RKO (cell line): Measurements from ENCODE around the gene APOD.
A peak's percentile ranks its signal among the peaks of the same experiment; 100 is the strongest.

Experiments
- DNase-seq: peaks from one replicate; pipeline ENCODE4 v3.0.0-alpha.2; 2016; ENCODE audit warnings: low spot score

APOD gene

DNA sequence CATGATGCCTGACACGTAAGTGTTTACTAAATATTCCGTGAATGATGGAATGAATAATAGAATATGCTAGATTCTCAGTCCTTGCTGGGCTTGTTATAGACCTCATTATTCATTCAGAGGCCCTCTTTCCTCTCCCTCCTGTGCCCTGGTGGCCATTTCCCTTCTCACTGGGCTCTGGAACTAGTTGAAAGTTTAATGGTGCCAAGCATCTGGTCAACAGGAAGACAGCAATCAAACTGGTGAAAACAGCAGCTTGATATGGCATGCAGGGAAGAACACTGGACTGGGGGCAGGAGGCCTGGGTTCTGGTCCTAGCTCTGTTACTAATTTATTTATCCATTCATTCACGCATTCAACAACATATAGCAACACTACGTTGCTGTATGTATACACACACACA lies 3.7 kb upstream of the APOD start:
- DNase-seq = no peak

DNA sequence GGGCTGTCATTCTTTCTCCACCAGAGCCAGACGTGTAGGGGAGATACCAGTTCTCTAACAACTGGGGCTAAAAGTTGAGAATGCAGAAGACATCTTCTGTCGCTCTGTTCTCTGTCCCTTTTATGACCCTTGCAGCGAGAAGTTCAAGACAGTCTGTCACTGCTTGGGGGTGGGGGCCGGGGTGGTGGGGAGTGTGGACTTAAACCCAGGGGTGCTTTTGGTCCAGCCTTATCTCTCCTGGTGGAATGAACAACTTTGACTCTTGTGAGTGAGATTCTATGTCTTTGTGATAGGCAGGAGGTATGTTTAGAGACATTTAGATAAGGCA lies 767 bp upstream of the APOD start:
- no peak for DNase-seq

DNA sequence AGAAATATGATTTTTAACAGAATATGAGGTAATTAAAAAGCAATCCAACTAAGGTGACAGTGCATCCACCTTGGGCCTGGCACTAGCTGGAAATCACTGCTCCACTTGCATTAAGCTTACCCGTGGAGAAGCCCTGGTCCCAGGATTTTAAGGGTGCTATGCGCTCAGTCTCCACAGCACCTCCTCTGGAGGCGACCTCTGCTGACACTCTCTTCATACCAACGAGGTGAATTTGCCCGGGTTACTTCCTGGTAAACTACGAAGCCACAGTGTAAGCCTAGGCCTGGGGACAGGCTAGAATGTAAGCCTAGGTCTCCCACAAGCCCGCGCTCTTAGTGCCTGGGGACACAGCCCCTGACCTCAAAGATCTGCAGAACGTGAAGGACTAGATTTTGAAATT lies 793 bp downstream of the APOD start:
- DNase-seq = peak; percentile 7

DNA sequence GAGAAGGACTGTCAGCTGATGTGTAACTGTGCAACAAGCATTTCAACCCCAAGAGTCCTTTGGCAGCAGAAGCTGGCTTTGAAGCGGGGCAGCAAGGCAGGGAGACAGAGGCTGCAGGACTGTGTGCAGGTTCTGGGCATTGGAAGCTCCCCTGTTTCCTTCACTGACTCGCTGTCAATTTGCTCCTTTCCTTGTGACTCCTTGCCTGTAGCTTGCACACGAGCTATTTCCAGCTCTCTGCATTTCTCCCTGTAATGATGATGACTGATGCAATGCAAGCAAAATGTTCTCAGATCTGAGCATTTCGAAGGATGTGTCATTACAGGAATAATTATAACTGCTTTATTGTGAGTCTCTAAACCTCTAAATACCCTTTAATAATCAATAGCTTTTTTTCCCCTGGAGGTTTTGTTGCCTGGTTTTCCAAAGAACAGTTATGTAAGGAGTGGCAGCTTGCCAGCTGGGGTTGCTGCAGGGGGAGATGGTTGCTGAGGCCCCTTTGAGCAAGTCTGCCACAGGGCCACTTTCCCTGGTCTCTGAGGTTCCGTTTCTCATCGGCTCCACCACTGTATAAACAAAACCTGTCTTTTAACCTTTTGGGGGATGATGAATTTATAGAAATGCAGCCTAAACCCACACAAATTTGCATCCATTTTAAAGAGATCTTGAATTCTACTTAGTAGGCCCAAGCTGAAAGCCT lies 2.8 kb downstream of the APOD start:
- DNase-seq = peak; percentile 35

DNA sequence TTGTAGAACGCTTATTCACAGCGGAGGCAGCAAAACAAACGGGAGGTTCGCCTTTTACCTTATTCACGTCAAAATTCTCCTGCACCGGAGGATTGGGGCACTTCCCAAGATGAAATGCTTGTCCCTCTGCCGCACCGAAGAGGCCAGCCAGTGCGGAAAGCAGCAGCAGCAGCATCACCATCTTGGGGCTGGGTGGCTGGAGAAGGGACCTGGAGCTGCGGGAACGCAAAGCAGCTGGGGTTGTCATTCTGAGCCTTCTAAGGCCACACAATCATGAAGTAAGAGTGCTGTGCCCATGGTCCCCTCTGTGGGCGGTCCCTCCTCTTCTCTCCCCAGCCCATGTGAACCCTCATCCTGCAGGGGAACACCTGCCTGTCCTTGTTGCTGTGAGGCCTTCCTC lies 4.5 kb downstream of the APOD start:
- no peak for DNase-seq

DNA sequence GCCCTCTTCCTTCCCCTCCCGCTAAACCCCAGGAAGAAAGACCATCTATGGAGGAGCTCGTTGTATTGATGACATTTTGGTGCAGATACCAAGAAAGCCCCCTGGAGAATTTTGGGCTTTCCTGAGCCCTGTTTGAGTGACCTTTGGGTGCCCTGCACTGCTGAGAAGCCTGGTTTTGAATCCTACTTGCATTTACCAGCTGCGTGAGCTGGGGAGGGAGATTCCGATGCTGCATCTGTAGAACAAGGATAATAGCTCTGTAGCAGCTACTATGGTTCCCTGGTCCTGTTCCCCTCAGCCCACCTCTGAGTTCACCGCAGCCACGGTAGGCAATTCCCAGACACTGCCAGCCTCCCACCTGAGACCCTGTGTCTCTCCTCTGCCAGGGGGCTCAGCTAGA lies 5.2 kb downstream of the APOD start:
- DNase-seq = no peak

DNA sequence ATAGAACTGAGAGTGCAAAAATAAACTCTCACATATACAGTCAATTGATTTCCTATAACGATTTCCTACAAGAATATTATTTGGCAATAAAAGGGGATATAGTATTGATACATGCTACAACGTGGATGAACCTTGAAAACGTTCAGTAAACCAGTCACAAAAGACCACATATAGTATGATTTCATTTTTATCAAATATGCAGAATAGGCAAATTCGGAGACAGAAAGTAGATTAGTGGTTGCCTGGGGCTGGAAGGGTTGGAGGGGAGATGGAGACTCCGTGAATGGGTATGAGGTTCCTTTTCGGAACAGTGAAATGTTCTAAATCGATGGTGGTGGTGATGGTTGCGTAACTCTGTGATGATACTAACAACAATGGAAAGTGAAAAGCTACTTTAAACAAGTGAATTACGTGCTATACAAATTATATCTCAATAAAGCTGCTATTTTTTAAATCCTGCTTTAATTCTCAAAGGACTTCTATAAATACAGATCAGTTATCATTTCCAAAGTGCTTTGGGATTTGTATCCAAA lies 6.0 kb downstream of the APOD start:
- no peak for DNase-seq

DNA sequence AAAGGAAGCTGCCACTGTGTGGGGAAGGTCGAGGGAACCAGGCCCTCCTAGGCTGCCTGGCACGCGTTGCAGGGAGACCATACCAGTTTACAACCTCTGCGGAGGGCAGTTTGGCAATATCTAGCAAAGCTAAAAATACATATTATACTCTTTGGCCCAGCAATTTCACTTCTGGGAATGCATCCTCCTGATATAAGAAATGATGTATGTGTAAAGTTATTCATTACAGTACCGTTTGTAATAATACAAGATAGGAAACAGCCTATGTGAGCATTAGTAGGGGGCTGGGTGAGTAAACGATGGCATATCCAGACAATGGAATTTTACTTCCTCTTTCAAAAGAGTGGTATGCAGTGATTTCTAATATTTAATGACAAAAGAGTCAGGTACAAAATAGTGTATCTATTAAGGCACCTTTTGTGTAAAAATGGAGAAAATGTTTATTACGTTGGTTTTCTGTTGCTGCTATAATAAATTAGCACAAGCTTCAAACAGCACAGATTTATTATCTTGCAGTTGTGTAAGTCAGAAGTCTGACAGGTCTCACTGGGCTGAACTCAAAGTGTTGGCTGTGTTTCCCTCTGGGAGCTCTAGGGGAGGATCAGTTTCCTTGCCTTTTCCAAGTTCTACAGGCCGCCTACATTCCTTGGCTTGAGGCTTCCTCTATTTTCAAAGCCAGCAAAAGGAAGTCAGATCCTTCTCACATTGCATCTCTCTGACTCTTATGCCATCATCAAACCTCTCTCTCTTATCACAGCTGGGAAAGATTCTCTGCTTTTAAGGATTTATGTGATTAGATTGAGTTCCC lies 9.0 kb downstream of the APOD start:
- DNase-seq = no peak

DNA sequence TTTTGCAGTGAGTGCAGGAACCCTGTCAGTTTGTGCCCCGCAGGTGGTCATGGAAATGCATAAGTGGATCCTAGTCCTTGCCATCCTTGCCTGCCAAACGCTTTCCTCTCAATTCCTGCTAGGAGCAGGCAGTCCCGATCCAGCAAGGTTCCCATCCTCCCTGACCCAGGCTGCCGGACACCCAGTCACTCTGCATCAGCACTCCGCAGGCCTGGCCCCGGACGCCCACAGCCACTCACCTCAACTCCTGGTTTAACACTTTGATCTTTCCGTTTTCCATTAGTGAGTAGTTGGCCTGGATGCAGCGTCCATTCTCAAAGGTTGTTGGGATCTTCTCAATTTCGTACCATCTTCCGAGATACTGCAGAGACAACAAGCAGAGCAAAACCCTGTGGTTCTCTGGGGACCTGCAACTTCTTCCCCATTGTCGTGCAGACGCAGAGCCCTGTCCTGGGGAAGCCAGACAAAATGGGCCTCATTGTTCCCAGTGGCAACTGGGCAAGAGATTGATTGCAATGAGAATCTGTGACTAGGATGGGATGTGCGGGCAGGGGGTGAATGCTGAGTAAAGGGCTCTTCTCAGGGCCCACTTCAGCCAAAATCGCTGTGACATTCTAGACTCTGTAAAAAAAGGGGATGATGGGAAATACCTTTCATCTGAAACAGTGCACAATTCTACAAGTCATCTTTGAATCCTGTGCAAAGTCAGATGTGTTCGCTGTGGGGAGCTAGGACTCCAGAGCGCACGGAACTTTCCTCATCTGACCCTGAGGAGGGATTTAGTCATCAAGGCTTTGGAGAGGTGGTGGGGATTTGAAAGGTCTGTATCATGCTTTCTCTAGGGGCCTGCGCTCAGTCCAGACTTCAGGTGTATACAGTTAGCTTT lies 9.9 kb downstream of the APOD start:
- DNase-seq = no peak

DNA sequence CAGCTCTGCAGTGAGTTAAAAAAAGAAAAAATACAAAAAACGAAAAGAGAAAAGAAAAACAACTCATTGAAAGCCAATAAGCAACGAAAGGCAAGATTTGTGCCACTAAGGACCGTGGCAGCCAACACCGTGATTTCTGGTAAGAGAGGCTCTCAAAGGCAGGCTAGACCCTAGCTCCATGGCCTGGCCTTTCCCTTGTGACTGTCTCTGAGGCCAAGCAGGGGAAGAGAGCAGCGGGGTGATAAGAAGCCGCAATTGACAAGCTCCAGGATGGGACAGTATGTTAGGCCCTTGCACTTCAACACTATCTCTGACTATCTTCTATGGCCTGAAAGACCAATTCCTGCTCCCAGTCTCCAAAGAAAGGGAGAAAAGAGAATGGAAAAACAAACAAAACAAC lies 12.4 kb downstream of the APOD start:
- no peak for DNase-seq

DNA sequence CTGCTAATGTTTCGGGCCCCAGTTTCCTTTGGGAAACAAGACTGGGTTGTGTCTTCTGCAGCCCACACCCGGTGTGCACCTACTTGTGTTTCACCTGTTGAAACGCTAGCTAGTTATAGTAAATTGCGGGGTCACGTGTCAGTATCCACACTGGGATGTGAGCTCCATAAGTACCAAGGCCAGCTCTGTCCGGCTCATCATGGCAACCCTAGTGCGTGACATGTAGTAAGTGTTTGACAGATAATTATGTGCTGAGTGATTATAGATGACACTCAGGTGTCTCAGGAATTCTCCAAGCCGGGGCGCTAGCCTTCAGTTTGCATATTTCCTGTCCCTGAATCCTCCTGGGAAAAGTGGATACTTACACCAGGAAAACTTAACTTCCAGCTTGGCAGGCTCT lies 12.8 kb downstream of the APOD start:
- DNase-seq = no peak

DNA sequence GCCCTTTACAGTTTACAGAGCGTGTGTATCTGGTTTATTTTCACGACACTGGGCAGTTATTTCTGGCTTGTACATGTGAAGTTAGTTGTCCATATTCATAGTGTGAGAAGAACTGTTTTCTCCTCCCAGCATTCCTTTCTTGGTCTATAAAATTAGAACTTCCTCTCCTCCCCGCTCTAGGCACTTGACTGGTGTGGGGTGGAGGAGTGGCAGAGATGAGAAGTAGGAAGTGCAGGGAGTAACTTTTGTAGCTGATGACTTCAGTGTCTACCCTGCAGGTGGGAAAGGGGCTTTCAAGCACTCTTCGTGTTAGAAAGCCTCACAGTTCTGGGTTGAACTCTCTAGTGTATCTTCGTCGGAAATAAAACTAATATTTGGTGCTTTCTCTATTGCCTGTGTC lies 13.4 kb downstream of the APOD start:
- no peak for DNase-seq

DNA sequence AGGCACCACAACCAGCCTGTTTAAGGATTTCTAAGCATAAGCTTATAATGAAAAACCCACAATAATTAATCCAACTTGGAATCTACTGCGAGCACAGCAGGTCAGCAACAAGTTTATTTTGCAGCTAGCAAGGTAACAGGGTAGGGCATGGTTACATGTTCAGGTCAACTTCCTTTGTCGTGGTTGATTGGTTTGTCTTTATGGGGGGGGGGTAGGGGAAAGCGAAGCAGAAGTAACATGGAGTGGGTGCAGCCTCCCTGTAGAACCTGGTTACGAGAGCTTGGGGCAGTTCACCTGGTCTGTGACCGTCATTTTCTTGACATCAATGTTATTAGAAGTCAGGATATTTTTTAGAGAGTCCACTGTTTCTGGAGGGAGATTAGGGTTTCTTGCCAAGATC lies 15.1 kb downstream of the APOD start:
- no peak for DNase-seq

DNA sequence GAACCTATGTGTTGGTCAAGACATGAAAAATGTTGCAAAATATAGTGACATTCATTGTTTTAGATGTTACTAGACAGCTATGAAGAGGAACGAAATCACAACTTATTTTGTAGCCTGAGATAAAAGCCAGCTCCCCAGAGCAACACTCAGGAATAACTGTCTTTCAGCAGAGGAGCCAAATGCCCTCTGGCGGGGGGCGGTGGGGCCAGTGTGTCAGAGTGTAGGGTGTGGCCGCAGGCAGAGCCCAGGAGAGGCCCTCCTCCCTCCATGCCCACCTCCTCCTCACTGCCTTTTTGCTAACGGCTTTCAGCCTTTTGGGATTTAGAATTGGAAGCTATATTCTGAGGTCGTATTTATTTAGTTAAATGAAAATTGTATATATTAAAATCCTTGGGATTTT lies 16.9 kb downstream of the APOD start:
- DNase-seq = no peak

DNA sequence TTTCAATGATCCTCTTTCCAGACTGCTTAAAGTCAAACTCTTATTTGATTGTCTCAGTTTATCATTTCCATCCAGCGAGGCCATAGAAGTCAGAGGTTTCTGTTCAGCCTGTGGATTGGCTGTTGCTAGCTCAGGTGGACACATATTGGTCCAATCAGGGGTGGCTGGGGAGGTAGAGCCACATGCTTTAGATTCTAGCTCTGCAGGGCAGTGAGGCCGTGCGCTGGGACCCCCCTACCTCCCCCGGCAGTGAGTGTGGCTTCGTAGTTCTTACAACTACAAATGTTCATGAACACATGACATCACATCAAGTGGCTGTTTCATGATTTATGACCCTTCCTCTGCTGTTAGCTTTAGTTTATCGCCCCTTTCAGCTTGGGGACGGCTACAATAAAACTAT lies 18.0 kb downstream of the APOD start:
- no peak for DNase-seq

DNA sequence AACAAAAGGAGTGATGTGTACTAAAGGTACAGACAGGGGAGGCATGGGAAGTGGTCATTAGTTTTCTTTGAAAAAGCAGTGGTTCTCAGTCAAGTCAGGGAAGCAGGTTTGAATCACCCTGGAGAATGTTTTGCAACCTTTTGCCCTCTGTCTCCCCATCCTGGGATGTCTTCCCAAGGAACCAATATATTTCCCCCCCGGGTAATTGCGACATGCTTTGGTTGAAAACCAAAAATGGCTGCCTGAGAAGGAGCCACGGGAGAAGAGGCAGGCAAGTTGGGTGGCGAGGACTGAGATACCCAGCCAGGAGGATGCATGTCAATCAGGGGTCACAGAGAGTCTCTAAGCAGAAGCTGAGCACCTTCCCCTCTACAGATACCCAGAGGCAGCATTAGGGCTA lies 20.4 kb downstream of the APOD start:
- no peak for DNase-seq

DNA sequence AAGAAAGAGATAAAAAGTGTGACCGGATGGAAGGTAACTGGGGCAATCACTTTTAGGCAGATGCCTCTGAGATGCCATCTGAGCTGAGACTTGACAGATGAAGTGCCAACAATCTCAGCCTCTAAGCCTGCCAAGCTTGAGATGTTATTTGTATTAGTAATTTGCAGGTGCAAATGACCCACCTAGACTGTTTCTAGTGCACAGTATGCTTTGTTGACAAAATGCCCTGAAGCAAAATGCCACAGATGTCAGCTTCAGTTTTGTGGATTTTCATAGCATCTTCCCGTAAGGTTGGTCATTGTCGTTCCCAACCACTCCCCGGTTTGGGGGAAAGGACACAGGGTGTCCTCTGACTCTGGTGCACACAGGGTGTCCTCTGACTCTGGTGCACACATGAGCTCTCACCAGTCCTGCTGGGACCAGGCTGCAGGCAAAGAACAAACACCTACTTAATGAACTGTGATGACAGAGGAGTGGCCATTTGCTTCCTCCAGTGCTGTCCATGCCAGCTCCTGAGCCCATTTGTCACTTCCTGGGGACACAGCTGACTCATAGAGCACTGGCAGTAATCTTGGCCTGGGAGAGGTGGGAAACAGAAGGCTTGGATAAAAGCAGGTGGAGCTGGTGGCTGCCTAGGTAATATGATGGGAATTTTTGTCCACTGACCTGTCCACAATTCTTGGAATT lies 23.9 kb downstream of the APOD start:
- DNase-seq = peak; percentile 28

DNA sequence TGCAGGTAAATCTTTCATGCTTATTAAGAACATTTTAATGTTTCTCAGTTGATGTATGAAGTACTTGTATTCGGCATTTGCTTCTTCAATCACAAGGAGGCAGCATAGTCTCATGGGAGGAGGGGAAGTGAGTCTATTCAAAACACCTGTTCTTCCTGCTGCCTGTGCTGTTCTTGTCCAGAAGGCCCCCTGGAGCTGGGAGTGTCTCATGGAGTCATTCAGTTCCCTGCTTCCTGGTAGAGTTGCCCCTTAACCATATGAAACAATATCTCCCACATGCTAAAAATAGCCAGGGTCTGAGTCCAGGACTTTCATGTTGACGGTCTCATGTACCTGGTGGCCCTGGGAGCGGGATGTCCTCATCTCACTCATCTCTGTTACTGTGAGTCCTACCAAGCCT lies 25.1 kb downstream of the APOD start:
- peak; percentile 60 for DNase-seq

DNA sequence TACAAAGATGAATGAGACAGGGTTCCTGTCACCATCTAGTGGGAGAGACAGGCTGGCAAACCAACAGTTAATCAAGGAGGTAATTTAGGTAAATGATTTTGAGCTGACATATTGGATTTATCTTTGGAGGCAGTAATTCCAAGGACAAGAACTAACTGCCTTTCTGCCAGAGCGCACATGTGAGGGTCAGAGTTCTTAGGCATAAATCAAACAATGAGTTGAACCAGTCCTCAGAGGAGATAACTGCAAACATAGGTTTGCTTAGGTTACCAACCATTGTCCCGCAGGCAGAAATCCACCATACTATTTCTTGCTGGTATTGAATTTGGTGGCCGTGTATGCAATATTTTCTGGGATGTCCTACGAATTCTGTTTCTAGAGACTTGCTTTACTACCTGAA lies 26.4 kb downstream of the APOD start:
- no peak for DNase-seq

DNA sequence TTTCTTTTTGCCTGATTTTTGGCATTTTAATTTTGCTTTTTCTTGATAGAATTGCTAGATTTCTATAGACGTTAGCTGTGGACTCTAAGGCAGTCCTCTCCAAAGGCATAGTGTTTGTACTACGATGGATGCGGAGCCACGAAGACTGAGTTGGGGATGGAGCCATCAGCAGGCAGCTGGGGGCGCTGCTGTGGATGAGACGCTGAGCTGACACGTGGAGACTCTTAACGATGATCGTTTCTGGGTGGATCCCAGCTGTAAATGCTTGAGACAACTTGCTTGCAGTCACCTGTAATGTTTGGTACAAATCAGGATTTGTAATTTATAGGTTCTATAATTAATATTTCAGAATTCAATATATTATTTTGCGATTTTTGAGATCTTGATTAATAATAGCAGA lies 27.4 kb downstream of the APOD start:
- DNase-seq = no peak

DNA sequence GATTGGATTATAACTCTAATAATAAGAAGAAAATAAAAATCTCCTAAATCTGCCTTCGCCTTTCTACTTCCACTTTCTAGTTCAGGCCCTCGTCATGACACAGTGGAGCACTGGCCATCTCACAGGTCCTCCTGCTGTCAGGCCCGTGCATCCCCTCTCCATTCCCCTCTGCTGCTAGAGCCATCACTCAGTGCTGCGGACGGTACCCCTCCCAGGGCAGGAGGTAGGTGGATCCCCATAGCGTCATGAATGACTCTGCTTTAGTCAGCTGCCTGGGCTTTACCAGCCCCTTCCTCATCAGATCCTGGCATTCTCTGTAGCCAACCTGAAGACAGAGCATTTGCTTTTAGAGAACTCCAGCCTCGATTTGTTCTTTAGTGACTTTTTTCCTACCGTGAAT lies 28.6 kb downstream of the APOD start:
- no peak for DNase-seq

DNA sequence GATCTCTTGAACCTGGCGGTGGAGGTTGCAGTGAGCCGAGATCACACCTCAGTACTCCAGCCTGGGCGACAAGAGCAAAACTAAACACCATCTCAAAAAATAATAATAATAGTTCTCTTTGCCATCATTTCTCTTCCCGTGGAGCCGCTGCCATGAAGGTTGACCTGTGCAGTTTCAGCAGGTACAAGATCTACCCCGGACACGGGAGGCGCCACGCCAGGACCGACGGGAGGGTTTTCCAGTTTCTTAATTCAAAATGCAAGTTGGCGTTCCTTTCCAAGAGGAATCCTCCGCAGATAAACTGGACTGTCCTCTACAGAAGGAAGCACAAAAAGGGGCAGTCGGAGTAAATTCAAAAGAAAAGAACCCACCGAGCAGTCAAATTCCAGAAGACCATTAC lies 29.3 kb downstream of the APOD start:
- DNase-seq = no peak
